HG03135 (cell line): Measurements from ENCODE around the gene OMA1.
"Not testable (repeated sequence)": the region's sequence is repeated elsewhere in the genome, so short reads cannot be mapped to it uniquely, and the experiment has no call there.

Experiments
- ATAC-seq: cut with Tn5 transposase; IDR thresholded peaks from one replicate; pipeline ENCODE4 v1.9.1; 2021; ENCODE audit warnings: mild to moderate bottlenecking, moderate library complexity; ENCODE audit not compliant: unreplicated experiment

The OMA1 gene

GRCh38 chr1:58546520-58547308 lies at the start of gene OMA1:
Gene OMA1 (minus strand): TSS chr1:58546726. CDS start chr1:58539294, 7,432 bp downstream.
- peak; percentile 95 for ATAC-seq

GRCh38 chr1:58594546-58594945 lies 48.0 kb upstream of the OMA1 start:
- ATAC-seq: no peak

GRCh38 chr1:58592522-58593134 lies 46.1 kb upstream of the OMA1 start:
- no peak for ATAC-seq

GRCh38 chr1:58591806-58592205 lies 45.3 kb upstream of the OMA1 start:
- ATAC-seq: no peak

- no peak for ATAC-seq
These were observed 43.5 kb upstream of the OMA1 start for GRCh38 chr1:58590019-58590418.

GRCh38 chr1:58588396-58588795 lies 41.9 kb upstream of the OMA1 start:
- ATAC-seq: no peak

GRCh38 chr1:58587667-58588066 lies 41.1 kb upstream of the OMA1 start:
- no peak for ATAC-seq

GRCh38 chr1:58586271-58586670 lies 39.7 kb upstream of the OMA1 start:
- ATAC-seq: no peak

GRCh38 chr1:58585581-58586151 lies 39.1 kb upstream of the OMA1 start:
- no peak for ATAC-seq

GRCh38 chr1:58585166-58585565 lies 38.6 kb upstream of the OMA1 start:
- ATAC-seq: no peak

- ATAC-seq: peak; percentile 58
These were observed 37.8 kb upstream of the OMA1 start for GRCh38 chr1:58584082-58584895.

- ATAC-seq: no peak
These were observed 37.0 kb upstream of the OMA1 start for GRCh38 chr1:58583496-58583895.

- not testable (repeated sequence) for ATAC-seq
These were observed 35.6 kb upstream of the OMA1 start for GRCh38 chr1:58582143-58582542.

GRCh38 chr1:58581641-58582040 lies 35.1 kb upstream of the OMA1 start:
- ATAC-seq: no peak

GRCh38 chr1:58580186-58580585 lies 33.7 kb upstream of the OMA1 start:
- no peak for ATAC-seq

GRCh38 chr1:58577654-58578030 lies 31.1 kb upstream of the OMA1 start:
- no peak for ATAC-seq

- no peak for ATAC-seq
These were observed 30.5 kb upstream of the OMA1 start, which contains the start of gene TACSTD2 for GRCh38 chr1:58576727-58577653. Gene TACSTD2 (minus strand): TSS chr1:58577252. CDS start chr1:58577156, 96 bp downstream.

- no peak for ATAC-seq
These were observed 29.8 kb upstream of the OMA1 start for GRCh38 chr1:58576325-58576726.

GRCh38 chr1:58575551-58576324 lies 29.2 kb upstream of the OMA1 start:
- no peak for ATAC-seq
